Upper lobe of right lung (tissue), 1 donor: ENCODE results near the gene ATXN7L3. TPM values are rescaled to one million over a fixed set of nuclear protein-coding genes. Genes with fewer than 3 reads are reported as not detected.
"Not testable (repeated sequence)": the region's sequence is repeated elsewhere in the genome, so short reads cannot be mapped to it uniquely, and the experiment has no call there.

Experiments used
- ATAC-seq: fragments of 200-7000 bp; cut with Tn5 transposase; one replicate; pipeline ENCODE4 v1.9.1; 2020; ENCODE audit warnings: mild to moderate bottlenecking, moderate library complexity
- DNase-seq: peaks from one replicate; pipeline ENCODE4 v3.0.0-alpha.2; 2020
- H3K27ac ChIP-seq: fragments of 200-600 bp; one replicate; pipeline ENCODE4 v1.8.0; 2022
- H3K27me3 ChIP-seq: fragments of 200-600 bp; one replicate; pipeline ENCODE4 v1.8.0; 2022; ENCODE audit warnings: mild to moderate bottlenecking
- H3K36me3 ChIP-seq: fragments of 200-600 bp; one replicate; pipeline ENCODE4 v1.8.0; 2022
- H3K4me1 ChIP-seq: fragments of 200-600 bp; one replicate; pipeline ENCODE4 v1.8.0; 2022
- H3K4me3 ChIP-seq: fragments of 200-600 bp; one replicate; pipeline ENCODE4 v1.8.0; 2022; ENCODE audit warnings: mild to moderate bottlenecking
- H3K9me3 ChIP-seq: fragments of 200-600 bp; one replicate; pipeline ENCODE4 v1.8.0; 2022
- CTCF ChIP-seq: fragments of 200-600 bp; IDR thresholded peaks from one replicate; pipeline ENCODE4 v1.8.0; 2022; ENCODE audit warnings: antibody characterized with exemption
- intact Hi-C: fragments of 100-400 bp; cut with DNase I; formaldehyde crosslinking; loops from one replicate; pipeline ENCODE4 v1.11.0; 2022
- microRNA-seq: library from miRNA; unstranded; fragments of <30 nt; microRNA quantifications from one replicate; pipeline ENCODE4 v1.2.0, GENCODE V29; 2020; ENCODE audit warnings: borderline microRNAs expressed
- total RNA-seq: library from RNA; stranded (reverse); fragmentation: NEBNext Ultra II Directional; extraction: Animal tissue kit (Norgen Biotek cat#: 25700); gene quantifications from one replicate; pipeline ENCODE4 v1.2.1, GENCODE V29; 2021
- donor health status: DM: no; HTN: yes; CAD: no; lungs with severe emphysema.

The ATXN7L3 gene
- total RNA-seq, 1 donor from 2014 or later, result 65.0 TPM

- H3K27ac ChIP-seq, result peak overlapping the region; percentile 11
Observed at GRCh38 chr17:44144966-44145739, 54.5 kb downstream of the ATXN7L3 start.

DNA sequence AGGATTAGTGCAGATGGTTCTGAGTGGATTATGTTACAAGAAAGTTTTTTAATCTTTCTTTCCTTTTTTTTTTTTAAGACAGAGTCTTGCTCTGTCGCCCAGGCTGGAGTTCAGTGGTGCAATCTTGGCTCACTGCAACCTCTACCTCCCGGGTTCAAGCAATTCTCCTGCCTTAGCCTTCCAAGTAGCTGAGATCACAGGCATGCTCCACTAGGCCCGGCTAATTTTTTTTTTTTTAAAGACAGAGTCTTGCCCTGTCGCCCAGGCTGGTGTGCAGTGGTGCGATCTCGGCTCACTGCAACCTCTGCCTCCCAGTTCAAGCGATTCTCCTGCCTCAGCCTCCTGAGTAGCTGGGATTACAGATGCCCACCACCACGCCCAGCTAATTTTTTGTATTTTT, 55.8 kb downstream of the ATXN7L3 start:
- ATAC-seq, H3K9me3 ChIP-seq, intact Hi-C loops: not testable (repeated sequence)

More at GRCh38 chr17:44144966-44145739, 54.5 kb downstream of the ATXN7L3 start:
- H3K9me3 ChIP-seq, result no peaks in the 10 kb centered on the region
- intact Hi-C loops, result no loop called here
- DNase-seq (no peak), ATAC-seq (no peak)
- H3K27me3 ChIP-seq, result no peaks in the 10 kb centered on the region
- peaks cover 8% of the 10 kb centered on the region for H3K4me1 ChIP-seq
- H3K4me3 ChIP-seq, result no peak overlapping the region
- TF ChIP-seq CTCF, result no peak
- no peaks in the 10 kb centered on the region for H3K36me3 ChIP-seq

More for the DNA sequence above, 55.8 kb downstream of the ATXN7L3 start:
- H3K36me3 ChIP-seq, H3K4me1 ChIP-seq, H3K27me3 ChIP-seq, H3K27ac ChIP-seq, DNase-seq, H3K4me3 ChIP-seq: not testable (repeated sequence)

Small RNA genes lying within 50 kb of the gene (microRNA-seq; reads per million reads assigned to microRNA genes)
- gene MIR6782, result not detected

Other genes starting within 250 kb of the ATXN7L3 start
- gene PYY, start 245.9 kb downstream of the ATXN7L3 start, total RNA-seq, result not detected
- gene NAGS, start 195.3 kb downstream of the ATXN7L3 start, total RNA-seq, result 7.1 TPM
- gene TMEM101, start 184.9 kb downstream of the ATXN7L3 start, total RNA-seq, result 27.4 TPM
- gene LSM12, start 133.2 kb downstream of the ATXN7L3 start, total RNA-seq, result 39.8 TPM
- 39.7 TPM for gene G6PC3, start 129.1 kb downstream of the ATXN7L3 start, total RNA-seq
- gene HDAC5, start 76.2 kb downstream of the ATXN7L3 start, total RNA-seq, result 55.3 TPM
- gene HROB, start 58.0 kb downstream of the ATXN7L3 start, total RNA-seq, result 0.35 TPM
- not detected for gene ASB16, start 29.2 kb downstream of the ATXN7L3 start, total RNA-seq
- 38.8 TPM for gene TMUB2, start 12.9 kb downstream of the ATXN7L3 start, total RNA-seq
- gene UBTF, start 19.8 kb upstream of the ATXN7L3 start, total RNA-seq, result 62.6 TPM
- 0.43 TPM for gene SLC4A1, start 68.3 kb upstream of the ATXN7L3 start, total RNA-seq
- gene RUNDC3A, start 108.7 kb upstream of the ATXN7L3 start, total RNA-seq, result 0.32 TPM
- gene SLC25A39, start 124.9 kb upstream of the ATXN7L3 start, total RNA-seq, result 76.8 TPM
- 722 TPM for gene GRN, start 145.4 kb upstream of the ATXN7L3 start, total RNA-seq
- gene FAM171A2, start 164.0 kb upstream of the ATXN7L3 start, total RNA-seq, result 1.8 TPM
- 4.6 TPM for gene ITGA2B, start 189.8 kb upstream of the ATXN7L3 start, total RNA-seq